ENCODE data around the gene SUMO2. TPM values are rescaled to one million over a fixed set of nuclear protein-coding genes. Genes with fewer than 3 reads are reported as not detected.

Gene SUMO2
- total and polyA plus RNA-seq, 9 of the 15 experiments (the other 6 are each of a cell fraction or from before 2014, with no cell fraction given) = 157 to 733 (median 419) TPM

GRCh38 chr17:75182569-75183436 is at the start of gene SUMO2 (continued):
- TF ChIP-seq THRA (IDR thresholded peaks at IDR 0.05) = no peak
- TF ChIP-seq ZNF609 (CRISPR knock-in tag; IDR thresholded peaks at IDR 0.05; ENCODE audit: borderline replicate concordance) = no peak
- TF ChIP-seq TBP (optimal IDR thresholded peaks at IDR 0.05; ENCODE audit: low read depth, low read length) = peak; percentile 84
- TF ChIP-seq ZC3H4 (CRISPR knock-in tag; IDR thresholded peaks at IDR 0.05; ENCODE audit: borderline replicate concordance) = no peak; the same call in 1 of the 2 replicates
- TF ChIP-seq STAT5B (CRISPR knock-in tag; IDR thresholded peaks at IDR 0.05) = no peak
- no peak for TF ChIP-seq DLX4 (CRISPR knock-in tag; IDR thresholded peaks at IDR 0.05)
- no peak for TF ChIP-seq HDAC2 (IDR thresholded peaks at IDR 0.05)
- no peak for TF ChIP-seq RBM22 (IDR thresholded peaks at IDR 0.05; ENCODE audit: low read depth, low read length, poor library complexity, severe bottlenecking)
- no peak for TF ChIP-seq MTA1 (IDR thresholded peaks at IDR 0.05; ENCODE audit: borderline replicate concordance)
- TF ChIP-seq ZNF785 (CRISPR knock-in tag; IDR thresholded peaks at IDR 0.05) = no peak
- TF ChIP-seq ZBTB1 (CRISPR knock-in tag; IDR thresholded peaks at IDR 0.05; ENCODE audit: borderline replicate concordance, low read depth) = peak; percentile 41
- peak in 1 of 2 experiments; percentile 30; a peak in 1 of 4 replicates for TF ChIP-seq MLX (CRISPR knock-in tag; conservative IDR thresholded peaks at IDR 0.05)
- TF ChIP-seq SMAD4 (CRISPR knock-in tag; conservative IDR thresholded peaks at IDR 0.05) = peak; percentile 87
- peak; percentile 54 for TF ChIP-seq KDM5B (IDR thresholded peaks at IDR 0.05; ENCODE audit: insufficient replicate concordance, low read depth, low read length)
- TF ChIP-seq NFE2L1 (tag; IDR thresholded peaks at IDR 0.05; ENCODE audit: borderline replicate concordance, low read depth) = no peak
- no peak for TF ChIP-seq SMARCB1 (IDR thresholded peaks at IDR 0.05; ENCODE audit: insufficient read length, low read depth)
- no peak for TF ChIP-seq MCM3 (IDR thresholded peaks at IDR 0.05)
- TF ChIP-seq ZNF79 (CRISPR knock-in tag; IDR thresholded peaks at IDR 0.05; ENCODE audit: low read depth) = 0 out of 2 replicates have a peak, but pooled peaks have one; percentile 15
- no peak for TF ChIP-seq KAT8 (IDR thresholded peaks at IDR 0.05; ENCODE audit: low read depth)
- no peak; the same call in 1 of the 2 replicates for TF ChIP-seq HCFC1 (IDR thresholded peaks at IDR 0.05; ENCODE audit: low read depth, low read length)
- TF ChIP-seq JUNB (CRISPR knock-in tag; conservative IDR thresholded peaks at IDR 0.05) = no peak

All from K562 (cell line).